Mucosa of rectum (tissue), 2 donors: ENCODE data around the gene LRRC73.

Experiments
- H3K27ac ChIP-seq, 2 donors: one replicate each; pipeline ENCODE4 v1.7.0; 2013; ENCODE audit warnings: inconsistent platforms in 2 of 2, low read depth in 2 of 2, low read length in 2 of 2
- H3K27me3 ChIP-seq, 2 donors: one replicate each; pipeline ENCODE4 v1.7.0; 2013; ENCODE audit warnings: low read length in 2 of 2; ENCODE audit not compliant: control insufficient read depth in 2 of 2, insufficient read depth in 2 of 2
- H3K36me3 ChIP-seq, 2 donors: one replicate each; pipeline ENCODE4 v1.7.0; 2013; ENCODE audit warnings: low read length in 2 of 2; ENCODE audit not compliant: control insufficient read depth in 2 of 2, insufficient read depth in 2 of 2
- H3K4me1 ChIP-seq, 2 donors: one replicate each; pipeline ENCODE4 v1.7.0; 2013; ENCODE audit warnings: low read length in 2 of 2, mild to moderate bottlenecking in 1 of 2; ENCODE audit not compliant: control insufficient read depth in 2 of 2, insufficient read depth in 2 of 2
- H3K4me3 ChIP-seq, 2 donors: one replicate each; pipeline ENCODE4 v1.7.0; 2013; ENCODE audit warnings: low read length in 2 of 2
- H3K9ac ChIP-seq, 2 donors: one replicate each; pipeline ENCODE4 v1.7.0; 2013; ENCODE audit warnings: low read length in 2 of 2, low read depth in 1 of 2, mild to moderate bottlenecking in 1 of 2
- H3K9me3 ChIP-seq, 2 donors: one replicate each; pipeline ENCODE4 v1.7.0; 2013; ENCODE audit warnings: low read length in 2 of 2; ENCODE audit not compliant: control insufficient read depth in 2 of 2
- donor health status: healthy.
- donor health status: Normal muscosa, but diverticular disease.

LRRC73 gene

DNA sequence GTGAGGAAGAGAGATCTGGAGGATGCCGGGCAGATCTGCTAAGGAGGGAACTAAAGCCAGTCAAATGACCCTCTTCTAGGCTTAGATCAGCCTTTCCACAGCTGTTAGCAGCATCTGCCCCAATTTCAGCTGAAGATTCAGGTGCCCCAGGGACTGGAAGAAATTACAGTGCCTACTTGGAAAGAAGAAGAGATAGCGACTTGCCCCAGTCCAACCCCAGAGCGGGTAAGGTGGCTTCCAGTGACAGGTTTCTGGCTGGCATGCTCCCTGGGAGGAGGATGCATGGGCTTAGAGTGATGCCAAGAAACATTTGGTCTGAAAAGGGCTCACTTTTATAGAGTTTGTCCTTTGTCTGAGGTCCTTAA is 32.2 kb downstream of the LRRC73 start:
- peaks cover 8 to 11% of the 10 kb centered on the region in 2 donors for H3K4me1 ChIP-seq
- H3K27me3 ChIP-seq: no peaks in the 10 kb centered on the region
- H3K36me3 ChIP-seq: no peaks in the 10 kb centered on the region
- H3K9ac ChIP-seq: peak overlapping the region; percentile 67 to 85
- no peaks in the 10 kb centered on the region for H3K9me3 ChIP-seq
- H3K4me3 ChIP-seq: peak overlapping the region; percentile 76 to 83
- H3K27ac ChIP-seq: peak overlapping the region; percentile 43 to 58

GRCh38 chr6:43477235-43478007 is 32.7 kb downstream of the LRRC73 start, which contains the start of gene TJAP1:
Gene TJAP1, plus strand, starts transcription at chr6:43477570. Its CDS starts 21,432 bp downstream, at chr6:43499002.
- Histone ChIP-seq H3K9me3 (no peaks in the 10 kb centered on the region), H3K4me1 (peaks cover 8 to 11% of the 10 kb centered on the region in 2 donors), H3K9ac (peak within 1 kb of the TSS; percentile 67 to 85), H3K36me3 (no peaks in the 10 kb centered on the region), H3K27me3 (no peaks in the 10 kb centered on the region), H3K27ac (peak within 1 kb of the TSS; percentile 43 to 58), H3K4me3 (peak within 1 kb of the TSS; percentile 76 to 83)

- Histone ChIP-seq H3K9me3 (no peaks in the 10 kb centered on the region), H3K4me1 (peaks cover 8 to 11% of the 10 kb centered on the region in 2 donors), H3K27me3 (no peaks in the 10 kb centered on the region), H3K27ac (no peak overlapping the region), H3K9ac (peak overlapping the region; percentile 36 to 39), H3K36me3 (no peaks in the 10 kb centered on the region), H3K4me3 (peak overlapping the region in 1 of 2 donors; percentile 83)
Observed at GRCh38 chr6:43476746-43477145, 33.4 kb downstream of the LRRC73 start.

DNA sequence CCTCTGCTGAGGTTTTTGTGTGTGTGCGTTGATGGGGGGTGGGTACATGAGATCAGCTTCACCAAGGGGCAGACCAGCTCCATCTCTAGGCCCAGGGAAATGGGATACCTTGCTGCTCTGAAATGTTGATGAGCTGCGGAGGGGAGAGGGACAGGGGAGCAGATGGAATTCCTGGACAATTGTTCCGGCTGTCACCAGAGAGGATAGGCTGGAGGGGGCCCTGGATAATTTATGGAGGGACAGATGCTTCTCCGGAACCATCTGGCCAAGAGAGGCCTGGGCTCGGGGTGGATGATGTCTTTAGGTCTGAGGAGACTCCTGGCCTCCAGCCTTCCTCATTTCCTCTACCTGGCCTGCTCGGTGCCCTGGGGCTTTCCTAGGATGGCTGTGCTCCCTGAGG is 34.6 kb downstream of the LRRC73 start:
- Histone ChIP-seq H3K4me3 (no peak overlapping the region), H3K4me1 (peaks cover 8 to 11% of the 10 kb centered on the region in 2 donors), H3K9ac (no peak overlapping the region), H3K27ac (no peak overlapping the region), H3K27me3 (no peaks in the 10 kb centered on the region), H3K9me3 (no peaks in the 10 kb centered on the region), H3K36me3 (no peaks in the 10 kb centered on the region)

DNA sequence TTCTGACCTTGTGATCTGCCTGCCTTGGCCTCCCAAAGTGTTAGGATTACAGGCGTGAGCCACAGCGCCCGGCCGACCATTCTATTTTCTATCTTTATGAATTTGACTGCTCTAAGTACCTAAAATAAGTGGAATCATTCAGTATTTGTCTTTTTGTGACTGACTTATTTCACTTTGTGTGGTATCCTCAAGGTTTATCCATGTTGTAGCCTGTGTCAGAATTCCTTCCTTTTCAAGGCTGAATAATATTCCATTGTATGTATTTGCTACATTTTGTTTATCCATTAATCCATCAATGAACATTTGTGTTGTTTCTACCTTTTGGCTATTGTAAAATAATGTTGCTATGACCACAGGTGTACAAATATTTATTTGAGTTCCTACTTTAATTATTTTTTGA is 37.6 kb downstream of the LRRC73 start:
- H3K9me3 ChIP-seq: no peaks in the 10 kb centered on the region
- H3K27ac ChIP-seq: no peak overlapping the region
- no peaks in the 10 kb centered on the region for H3K27me3 ChIP-seq
- H3K4me1 ChIP-seq: peaks cover 0 to 3% of the 10 kb centered on the region in 2 donors
- H3K4me3 ChIP-seq: no peak overlapping the region
- no peaks in the 10 kb centered on the region for H3K36me3 ChIP-seq
- H3K9ac ChIP-seq: no peak overlapping the region

- no peak overlapping the region for H3K27ac ChIP-seq
Observed at GRCh38 chr6:43471399-43471798, 38.7 kb downstream of the LRRC73 start.

DNA sequence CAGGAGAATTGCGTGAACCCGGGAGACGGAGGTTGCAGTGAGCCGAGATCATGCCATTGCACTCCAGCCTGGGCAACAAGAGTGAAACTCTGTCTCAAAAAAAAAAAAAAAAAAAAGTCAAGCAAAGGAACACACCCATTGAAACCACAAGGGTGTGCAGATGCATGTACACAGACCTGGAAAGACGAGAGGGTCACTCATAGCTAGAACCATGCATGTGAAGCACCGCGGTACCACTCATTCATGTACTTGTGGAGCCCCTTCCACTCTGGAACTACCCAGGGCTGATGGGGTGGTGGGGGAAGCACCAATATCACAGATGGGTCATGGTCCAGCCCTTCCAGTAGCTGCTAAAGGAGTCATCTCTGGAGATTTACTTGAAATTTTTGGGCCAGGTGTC is 40.2 kb downstream of the LRRC73 start:
- H3K9me3 ChIP-seq: no peaks in the 10 kb centered on the region
- no peaks in the 10 kb centered on the region for H3K36me3 ChIP-seq
- H3K4me3 ChIP-seq: no peak overlapping the region
- H3K27me3 ChIP-seq: no peaks in the 10 kb centered on the region
- H3K9ac ChIP-seq: no peak overlapping the region
- H3K27ac ChIP-seq: no peak overlapping the region
- H3K4me1 ChIP-seq: no peaks in the 10 kb centered on the region

More at GRCh38 chr6:43471399-43471798, 38.7 kb downstream of the LRRC73 start:
- H3K27me3 ChIP-seq: no peaks in the 10 kb centered on the region
- H3K4me3 ChIP-seq: no peak overlapping the region
- H3K9ac ChIP-seq: no peak overlapping the region
- no peaks in the 10 kb centered on the region for H3K9me3 ChIP-seq
- no peaks in the 10 kb centered on the region for H3K4me1 ChIP-seq
- H3K36me3 ChIP-seq: no peaks in the 10 kb centered on the region

DNA sequence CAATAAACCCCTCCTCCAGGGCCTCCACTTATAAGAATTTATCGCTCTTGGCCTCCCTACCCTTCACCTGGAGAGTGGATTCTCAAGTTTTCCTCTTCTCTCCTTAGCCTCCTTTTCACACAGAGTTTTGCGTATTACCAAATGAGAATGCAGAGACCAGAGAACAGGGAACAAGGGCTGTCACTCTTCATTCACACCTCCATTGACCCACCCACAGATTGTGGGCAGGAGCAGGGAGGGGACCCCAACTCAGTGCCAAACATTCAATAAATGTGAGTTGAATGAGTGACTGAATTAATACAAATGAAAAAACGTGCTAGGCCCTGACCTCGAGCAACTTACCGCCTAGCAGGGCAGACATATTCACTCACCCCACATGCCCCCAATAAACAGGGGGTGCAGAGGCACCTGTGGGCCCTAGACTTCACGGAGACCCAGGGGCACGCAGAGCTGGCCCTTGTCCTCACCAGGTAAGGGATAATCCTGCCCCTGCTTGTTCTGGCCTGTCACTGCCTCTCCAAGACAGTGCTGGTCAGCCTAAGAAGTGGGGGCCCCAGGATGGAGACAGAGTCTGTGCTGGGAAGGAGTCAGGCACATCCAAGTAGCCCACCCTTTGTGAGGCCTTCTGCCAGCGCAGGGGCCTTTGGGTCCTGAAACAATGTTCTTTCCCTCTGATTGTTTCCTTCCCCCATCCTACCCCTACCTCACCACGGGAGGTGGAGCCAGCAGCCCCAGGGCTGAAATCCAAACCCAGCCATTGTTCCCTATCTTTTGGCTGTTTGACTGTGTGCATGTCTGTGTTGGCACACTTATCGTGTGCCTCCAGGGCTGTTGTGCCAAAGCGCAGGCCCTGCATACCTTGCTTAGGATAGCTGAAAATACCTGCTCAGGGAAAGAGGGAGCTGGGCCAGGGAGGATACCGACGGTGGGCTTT is 41.1 kb downstream of the LRRC73 start:
- H3K9me3 ChIP-seq: no peaks in the 10 kb centered on the region
- H3K27me3 ChIP-seq: no peaks in the 10 kb centered on the region
- H3K4me3 ChIP-seq: no peak overlapping the region
- no peak overlapping the region for H3K27ac ChIP-seq
- H3K36me3 ChIP-seq: no peaks in the 10 kb centered on the region
- H3K9ac ChIP-seq: no peak overlapping the region
- no peaks in the 10 kb centered on the region for H3K4me1 ChIP-seq

- Histone ChIP-seq H3K4me3 (no peak overlapping the region), H3K9me3 (no peaks in the 10 kb centered on the region), H3K27me3 (no peaks in the 10 kb centered on the region), H3K4me1 (no peaks in the 10 kb centered on the region), H3K27ac (no peak overlapping the region), H3K9ac (no peak overlapping the region), H3K36me3 (no peaks in the 10 kb centered on the region)
Observed at GRCh38 chr6:43468240-43468639, 41.9 kb downstream of the LRRC73 start.

- Histone ChIP-seq H3K27ac (no peak overlapping the region), H3K4me3 (no peak overlapping the region), H3K9me3 (no peaks in the 10 kb centered on the region), H3K4me1 (no peaks in the 10 kb centered on the region), H3K9ac (no peak overlapping the region), H3K27me3 (peaks cover under 1% of the 10 kb centered on the region in 2 donors), H3K36me3 (no peaks in the 10 kb centered on the region)
Observed at GRCh38 chr6:43467752-43468151, 42.4 kb downstream of the LRRC73 start.
